ENCODE measurements around the gene MALSU1.

MALSU1 gene

DNA sequence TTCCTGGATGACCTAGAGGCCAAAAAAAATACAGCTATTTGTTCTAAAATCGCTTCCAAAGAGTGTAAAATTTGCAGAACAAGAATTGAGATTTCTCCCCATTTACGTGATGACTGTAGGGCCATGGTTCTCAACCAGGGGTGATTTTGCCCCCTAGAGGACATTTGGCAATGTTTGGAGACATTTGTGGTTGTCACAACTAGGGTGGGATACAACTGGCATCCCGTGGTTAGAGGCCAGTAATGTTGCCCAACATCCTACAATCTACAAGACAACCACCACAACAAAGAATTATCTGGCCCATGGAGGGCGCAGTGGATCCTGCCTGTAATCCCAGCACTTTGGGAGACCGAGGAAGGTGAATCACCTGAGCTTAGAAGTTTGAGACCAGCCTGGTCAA is 22.8 kb upstream of the MALSU1 start:
- no peak for TF ChIP-seq ZNF274 (IDR thresholded peaks at IDR 0.05; ENCODE audit: low read depth, low read length)
- no peak overlapping the region for H3K4me3 ChIP-seq (ENCODE audit: low read length)

DNA sequence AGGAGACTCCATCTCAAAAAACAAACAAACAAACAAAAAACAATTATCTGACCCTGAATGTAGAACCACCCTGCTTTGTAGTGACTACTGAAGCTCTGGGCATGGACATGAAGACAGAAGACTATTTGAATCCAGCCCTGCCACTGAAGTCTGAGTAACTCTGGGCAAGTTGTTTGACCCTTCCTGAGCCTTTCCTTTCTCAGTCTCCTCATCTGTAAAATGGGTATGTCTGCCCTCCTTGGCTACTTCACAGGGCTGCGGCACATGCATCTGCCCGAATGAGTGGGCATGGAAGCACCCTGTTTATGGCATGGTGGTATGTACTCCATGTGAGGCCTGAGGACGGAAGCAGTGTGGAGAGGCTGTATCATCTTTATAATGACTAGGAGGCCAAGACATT is 22.2 kb upstream of the MALSU1 start:
- TF ChIP-seq ZNF274 (IDR thresholded peaks at IDR 0.05; ENCODE audit: low read depth, low read length): no peak
- H3K4me3 ChIP-seq (ENCODE audit: low read length): no peak overlapping the region

- H3K4me3 ChIP-seq (ENCODE audit: low read length): no peak overlapping the region
- TF ChIP-seq ZNF274 (IDR thresholded peaks at IDR 0.05; ENCODE audit: low read depth, low read length): no peak
These were observed 21.7 kb upstream of the MALSU1 start for GRCh38 chr7:23277359-23277989.

GRCh38 chr7:23279819-23280525 is 19.2 kb upstream of the MALSU1 start:
- no peak for TF ChIP-seq ZNF274 (IDR thresholded peaks at IDR 0.05; ENCODE audit: low read depth, low read length)
- no peak overlapping the region for H3K4me3 ChIP-seq (ENCODE audit: low read length)

GRCh38 chr7:23283086-23283485 is 16.1 kb upstream of the MALSU1 start:
- no peak overlapping the region for H3K4me3 ChIP-seq (ENCODE audit: low read length)
- TF ChIP-seq ZNF274 (IDR thresholded peaks at IDR 0.05; ENCODE audit: low read depth, low read length): no peak

DNA sequence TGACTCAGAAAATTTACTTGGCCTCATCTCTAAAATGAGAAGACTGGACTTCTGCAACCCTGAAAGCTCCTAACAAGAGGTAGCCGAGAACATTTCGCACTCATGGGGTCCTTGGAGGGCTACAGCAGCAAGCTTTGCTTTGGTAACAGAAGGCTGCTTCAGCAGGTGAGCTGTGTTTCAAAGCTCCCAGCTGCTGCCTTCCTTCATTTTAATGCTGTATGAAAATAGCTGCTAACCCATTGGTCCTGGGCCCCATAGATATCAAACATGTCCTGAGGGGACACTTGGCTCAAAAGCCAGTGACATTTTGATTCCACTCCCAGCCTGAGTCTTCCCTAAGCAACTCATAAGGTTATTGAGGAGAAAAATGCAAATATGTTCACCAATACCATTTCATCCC is 14.3 kb upstream of the MALSU1 start:
- H3K4me3 ChIP-seq (ENCODE audit: low read length): no peak overlapping the region
- no peak for TF ChIP-seq ZNF274 (IDR thresholded peaks at IDR 0.05; ENCODE audit: low read depth, low read length)

DNA sequence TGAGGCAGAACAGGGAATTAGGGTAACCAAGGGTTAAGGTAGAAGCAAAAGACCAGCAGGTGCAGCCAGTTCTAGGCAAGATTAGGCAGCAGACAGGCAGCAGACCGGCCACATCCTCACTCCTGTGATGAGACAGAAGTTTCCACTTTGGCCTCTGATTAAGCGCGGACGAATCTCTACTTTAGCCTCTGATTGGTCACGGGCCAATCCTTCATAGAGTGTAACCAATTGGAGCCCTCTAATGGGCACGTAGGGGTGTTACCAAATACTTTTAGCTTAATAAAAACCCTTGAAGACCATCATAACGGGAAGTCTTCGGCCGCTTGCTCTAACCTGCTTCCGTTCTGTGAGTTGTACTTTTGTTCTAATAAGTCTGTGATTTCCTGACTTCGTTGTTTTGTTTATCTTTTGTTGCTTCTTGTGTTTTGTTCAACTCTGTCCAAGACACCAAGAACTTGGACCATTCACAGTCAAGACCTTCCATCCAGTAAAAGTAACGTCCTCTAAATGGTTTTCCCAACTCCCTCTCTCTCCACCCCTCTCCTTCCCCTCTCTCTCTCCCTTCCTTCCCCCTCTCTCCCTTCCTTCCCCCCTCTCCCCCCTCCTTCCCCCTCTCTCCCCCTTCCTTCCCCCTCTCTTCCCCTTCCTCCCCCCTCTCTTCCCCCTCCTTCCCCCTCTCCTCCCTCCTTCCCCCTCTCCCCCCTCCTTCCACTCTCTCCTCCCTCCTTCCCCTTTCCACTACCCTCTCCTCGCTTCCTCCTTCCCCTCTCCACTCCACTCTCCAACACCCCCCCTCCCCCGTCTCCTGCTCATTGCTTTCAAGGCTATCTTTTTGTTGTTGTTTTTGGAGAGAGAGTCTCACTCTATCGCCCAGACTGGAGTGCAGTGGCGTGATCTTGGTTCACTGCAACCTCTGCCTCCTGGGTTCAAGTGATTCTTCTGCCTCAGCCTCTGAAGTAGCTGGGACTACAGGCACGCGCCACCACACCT is 13.2 kb upstream of the MALSU1 start:
- TF ChIP-seq ZNF274 (IDR thresholded peaks at IDR 0.05; ENCODE audit: low read depth, low read length): no peak
- no peak overlapping the region for H3K4me3 ChIP-seq (ENCODE audit: low read length)

DNA sequence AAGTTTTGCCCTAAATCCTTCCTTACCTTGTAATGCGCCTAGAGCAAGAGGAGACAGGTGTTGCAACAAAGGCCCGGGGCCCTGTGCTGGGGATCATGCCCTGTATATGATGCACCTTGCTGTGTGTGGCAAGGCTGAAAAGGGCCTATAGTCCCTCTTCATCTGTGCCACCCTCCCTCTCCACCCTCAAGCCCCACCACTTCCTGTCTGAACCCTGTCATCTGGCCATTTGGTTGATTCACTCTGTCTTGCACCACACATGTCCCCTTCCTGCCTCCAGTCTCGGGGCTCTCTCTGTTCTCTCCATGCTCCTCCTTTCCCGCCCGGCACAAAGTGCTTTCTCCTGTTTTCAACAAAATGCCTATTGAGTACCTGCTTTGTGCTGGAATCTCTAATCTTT is 11.5 kb upstream of the MALSU1 start:
- TF ChIP-seq ZNF274 (IDR thresholded peaks at IDR 0.05; ENCODE audit: low read depth, low read length): no peak
- H3K4me3 ChIP-seq (ENCODE audit: low read length): no peak overlapping the region

DNA sequence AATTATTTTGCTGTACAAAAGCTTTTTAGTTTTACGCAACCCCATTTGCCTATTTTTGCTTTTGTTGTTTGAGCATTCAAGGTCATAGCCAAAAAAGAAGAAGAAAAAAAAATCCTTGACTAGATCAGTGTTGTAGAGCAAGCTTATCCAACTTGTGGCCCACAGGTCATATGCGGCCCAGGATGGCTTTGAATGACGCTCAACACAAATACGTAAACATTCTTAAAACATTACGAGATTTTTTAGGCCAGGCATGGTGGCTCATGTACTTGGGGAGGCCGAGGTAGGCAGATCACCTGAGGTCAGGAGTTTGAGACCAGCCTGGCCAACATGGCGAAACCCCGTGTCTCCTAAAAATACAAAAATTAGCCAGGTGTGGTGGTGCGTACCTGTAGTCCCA is 8.1 kb upstream of the MALSU1 start:
- H3K4me3 ChIP-seq (ENCODE audit: low read length): no peak overlapping the region
- no peak for TF ChIP-seq ZNF274 (IDR thresholded peaks at IDR 0.05; ENCODE audit: low read depth, low read length)

DNA sequence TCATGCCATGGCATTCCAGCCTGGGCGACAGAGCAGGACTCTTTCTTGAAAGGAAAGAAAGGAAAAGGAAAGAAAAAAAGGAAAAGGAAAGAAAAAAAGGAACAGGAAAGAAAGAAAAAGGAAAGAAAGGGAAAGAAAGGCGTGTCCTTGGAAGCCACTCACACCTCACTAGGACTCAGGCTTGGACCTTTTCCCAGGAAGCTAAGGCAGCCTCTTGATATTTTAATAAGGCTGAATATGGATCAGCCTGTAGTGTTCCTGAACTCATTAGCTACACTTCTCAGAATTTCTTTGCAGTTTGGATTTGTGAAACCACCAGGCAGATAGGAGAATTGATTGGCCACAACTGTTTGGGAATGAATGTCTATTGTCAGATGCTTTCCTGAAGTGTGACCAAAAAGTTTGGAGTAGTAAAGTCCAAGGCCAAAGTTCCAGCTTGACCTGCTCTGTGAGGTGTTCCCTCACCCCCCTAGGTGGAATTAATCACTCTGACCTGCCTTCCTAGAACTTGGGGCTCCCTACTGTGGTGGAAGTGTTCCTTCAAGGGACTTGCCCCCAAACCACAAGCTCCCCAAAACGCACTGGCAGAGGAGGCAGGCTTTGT is 7.1 kb upstream of the MALSU1 start:
- H3K4me3 ChIP-seq (ENCODE audit: low read length): no peak overlapping the region
- TF ChIP-seq ZNF274 (IDR thresholded peaks at IDR 0.05; ENCODE audit: low read depth, low read length): no peak

GRCh38 chr7:23292623-23293022 is 6.5 kb upstream of the MALSU1 start:
- no peak overlapping the region for H3K4me3 ChIP-seq (ENCODE audit: low read length)
- no peak for TF ChIP-seq ZNF274 (IDR thresholded peaks at IDR 0.05; ENCODE audit: low read depth, low read length)

DNA sequence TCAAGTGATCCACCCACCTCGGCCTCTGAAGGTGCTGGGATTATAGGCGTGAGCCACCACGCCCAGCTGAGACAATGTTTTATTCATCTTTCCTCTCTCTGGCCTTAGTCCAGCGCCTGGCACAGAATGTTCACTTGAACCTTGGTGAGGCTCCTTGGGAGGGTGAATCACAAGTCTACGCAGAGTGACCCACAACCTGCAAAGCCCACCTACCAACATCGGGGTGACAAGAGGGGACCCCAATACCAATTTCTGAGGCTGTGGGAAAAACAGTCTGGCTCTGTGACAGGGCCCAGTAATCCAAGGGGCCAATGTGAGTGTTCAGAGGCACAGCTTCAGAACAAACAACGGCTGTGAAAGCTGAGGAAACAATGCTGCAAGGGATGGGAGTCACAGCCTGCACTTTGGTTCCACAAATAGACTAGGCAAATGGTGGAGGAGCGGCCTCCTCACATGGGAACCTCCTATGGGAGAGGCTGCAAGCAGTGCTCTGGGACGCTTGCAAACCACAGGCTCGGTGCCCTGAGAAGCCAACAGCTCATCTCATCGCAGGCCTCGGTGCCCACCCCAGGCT is 5.6 kb upstream of the MALSU1 start:
- no peak overlapping the region for H3K4me3 ChIP-seq (ENCODE audit: low read length)
- TF ChIP-seq ZNF274 (IDR thresholded peaks at IDR 0.05; ENCODE audit: low read depth, low read length): no peak

DNA sequence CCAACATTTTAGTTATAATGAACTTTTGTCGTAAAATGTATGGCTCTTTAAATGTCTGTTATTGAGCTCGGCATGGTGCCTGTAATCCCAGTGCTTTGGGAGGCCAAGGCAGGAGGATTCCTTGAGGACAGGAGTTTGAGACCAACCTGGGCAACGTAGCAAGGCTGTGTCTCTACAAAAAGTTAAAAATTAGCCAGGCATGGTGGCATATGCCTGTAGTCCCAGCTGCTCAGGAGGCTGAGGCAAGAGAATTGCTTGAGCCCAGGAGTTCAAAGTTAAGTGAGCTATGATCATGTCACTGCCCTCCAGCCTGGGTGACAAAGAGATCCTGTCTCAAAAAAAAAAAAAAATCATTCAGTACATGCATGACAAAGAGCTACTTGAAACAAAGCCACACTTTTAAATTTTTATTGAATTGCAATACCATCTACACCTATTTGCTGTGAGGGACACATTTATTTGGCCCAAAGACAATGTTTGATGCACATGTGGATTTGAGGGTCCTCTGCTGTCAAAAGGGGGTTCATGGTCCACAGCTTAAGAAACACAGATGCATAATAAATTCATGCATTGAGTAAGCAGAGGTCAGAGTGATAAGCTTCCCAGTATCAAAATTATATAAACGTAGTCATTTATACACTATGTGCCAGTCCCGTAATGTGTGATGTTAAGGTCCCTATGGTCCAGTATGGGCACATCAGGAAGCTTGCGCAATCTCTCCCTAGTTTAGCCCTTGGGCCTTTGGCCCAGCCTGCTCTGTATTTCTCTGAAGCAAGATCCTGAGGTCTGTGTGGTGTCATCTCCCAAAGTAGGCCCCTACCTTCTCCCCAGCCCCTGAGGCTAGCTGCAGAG is 4.4 kb upstream of the MALSU1 start:
- H3K4me3 ChIP-seq (ENCODE audit: low read length): no peak overlapping the region
- no peak for TF ChIP-seq ZNF274 (IDR thresholded peaks at IDR 0.05; ENCODE audit: low read depth, low read length)
